NB4 (cell line): ENCODE results near the gene KIF5C.

Experiments used
- CTCF ChIP-seq: IDR thresholded peaks from one replicate; pipeline ENCODE4 v1.5.1; 2012; ENCODE audit warnings: low read depth, low read length
- MAX ChIP-seq: IDR thresholded peaks from 2 replicates; pipeline ENCODE4 v1.6.1; 2011; ENCODE audit warnings: low read depth, low read length
- MYC ChIP-seq: IDR thresholded peaks from 2 replicates; pipeline ENCODE4 v1.6.1; 2011; ENCODE audit warnings: low read depth, low read length
- POLR2A ChIP-seq: IDR thresholded peaks from 2 replicates; pipeline ENCODE4 v1.6.1; 2011; ENCODE audit warnings: mild to moderate bottlenecking; ENCODE audit not compliant: insufficient read length; ENCODE audit errors: extremely low read depth

- TF ChIP-seq CTCF, result no peak
- TF ChIP-seq MYC, result no peak
- no peak for TF ChIP-seq POLR2A
- TF ChIP-seq MAX, result no peak
Observed at GRCh38 chr2:148924514-148925178, 49.6 kb downstream of the KIF5C start.
